Glomerular visceral epithelial cell (primary cell): ENCODE data around the gene LRMDA.

Experiments used
- DNase-seq: peaks from one replicate; pipeline ENCODE4 v3.0.0-alpha.2; 2016; ENCODE audit errors: extremely low spot score

Gene LRMDA

GRCh38 chr10:76396134-76396533 is 964.7 kb downstream of the LRMDA start:
- DNase-seq, result no peak

DNA sequence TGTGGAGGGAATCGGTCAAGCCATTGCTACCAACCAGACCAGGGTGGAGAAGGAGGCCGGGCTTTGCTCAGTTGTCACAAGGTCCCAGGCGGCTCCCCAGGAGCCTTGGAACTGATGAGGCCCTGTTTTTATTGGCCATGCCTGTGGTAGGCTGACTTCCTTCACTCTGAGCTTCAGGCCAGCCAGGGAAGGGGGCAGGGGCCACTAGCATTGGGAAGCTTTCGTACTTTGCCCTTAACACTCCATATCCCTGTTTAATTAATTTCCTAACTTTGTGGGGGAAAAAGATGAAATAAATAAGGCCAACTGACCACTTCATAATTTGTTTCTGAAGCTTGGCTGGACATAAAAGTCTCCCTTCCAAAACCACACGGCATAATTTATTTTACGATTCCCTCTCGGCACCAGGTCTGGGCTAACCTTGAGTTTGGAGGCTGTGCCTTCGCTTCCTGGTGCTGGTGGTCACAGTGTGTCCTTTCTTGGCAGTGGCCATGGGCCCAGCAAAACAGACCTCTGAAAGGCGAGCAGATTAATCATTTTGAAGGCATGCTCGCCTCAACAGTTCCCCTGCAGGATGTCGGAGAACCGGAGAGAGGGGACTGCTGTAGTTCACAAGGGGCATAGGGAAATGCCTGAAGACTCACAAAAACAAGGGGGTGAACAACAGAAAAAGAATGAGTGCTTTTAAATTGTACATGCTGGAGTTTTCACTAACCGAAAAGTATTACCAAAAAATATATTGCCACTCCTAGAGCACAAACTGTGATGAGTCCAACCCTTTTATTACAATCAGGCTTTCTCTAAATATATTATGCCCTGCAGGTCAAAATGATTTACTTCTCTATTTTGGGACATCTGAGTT is 966.0 kb downstream of the LRMDA start:
- DNase-seq, result no peak

GRCh38 chr10:76398043-76398710 is 966.8 kb downstream of the LRMDA start:
- DNase-seq, result no peak

DNA sequence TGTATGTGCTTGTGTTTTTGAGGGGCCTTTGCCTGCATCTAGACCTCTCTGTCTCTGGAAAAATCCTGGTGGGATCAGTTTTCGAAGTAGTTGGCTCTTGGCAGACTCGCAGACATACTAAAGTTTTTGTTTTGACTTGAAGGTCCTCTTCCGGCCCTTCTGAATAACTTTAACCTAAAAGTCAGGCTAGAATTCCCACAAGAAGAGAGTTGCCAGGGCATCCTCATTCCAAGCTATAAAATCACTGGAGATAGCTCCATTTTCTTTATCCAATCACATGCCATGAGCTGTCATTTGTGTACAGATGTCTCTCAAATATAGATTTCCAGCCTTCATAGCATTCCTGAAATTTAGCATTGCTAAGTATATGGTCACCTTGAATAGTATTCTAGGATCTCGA is 967.8 kb downstream of the LRMDA start:
- DNase-seq, result no peak

DNA sequence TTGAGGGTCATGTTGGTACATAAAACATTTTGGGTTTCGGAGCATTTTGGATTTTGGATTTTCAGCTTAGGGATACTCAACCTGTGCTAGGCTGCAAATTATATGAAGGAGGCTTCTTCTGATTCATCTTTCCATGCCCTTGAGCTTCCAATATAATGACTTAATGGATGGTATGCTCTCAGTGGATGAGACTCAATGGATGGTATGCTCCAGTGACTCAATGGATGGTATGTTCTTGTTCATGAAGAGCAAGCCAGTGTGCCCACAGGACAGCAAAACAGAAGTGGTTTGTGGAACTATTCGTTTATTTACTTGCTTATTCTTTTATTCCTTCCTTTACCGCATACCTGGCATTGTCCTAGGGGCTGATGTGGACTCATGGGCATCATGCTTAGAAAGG is 969.6 kb downstream of the LRMDA start:
- DNase-seq, result no peak

GRCh38 chr10:76403912-76404311 is 972.5 kb downstream of the LRMDA start:
- no peak for DNase-seq

DNA sequence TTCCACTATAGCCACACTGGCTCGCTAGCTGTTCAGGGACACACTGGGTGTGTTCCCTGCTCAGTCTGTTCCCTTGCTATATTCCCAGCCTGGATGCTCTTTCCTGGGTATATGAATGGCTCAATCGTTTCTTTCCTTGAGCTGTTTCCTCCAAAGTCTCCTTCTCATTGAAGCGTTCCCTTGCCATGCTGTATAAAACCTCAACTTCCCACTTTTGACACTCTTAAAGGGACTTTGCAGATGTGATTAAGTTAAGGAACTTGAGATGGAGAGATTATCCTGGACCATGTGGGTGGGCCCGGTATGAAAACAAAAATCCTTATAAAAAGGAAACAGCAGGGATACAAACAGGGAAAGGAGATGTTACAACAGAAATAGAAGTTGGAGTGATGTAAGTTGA is 973.1 kb downstream of the LRMDA start:
- DNase-seq, result no peak

DNA sequence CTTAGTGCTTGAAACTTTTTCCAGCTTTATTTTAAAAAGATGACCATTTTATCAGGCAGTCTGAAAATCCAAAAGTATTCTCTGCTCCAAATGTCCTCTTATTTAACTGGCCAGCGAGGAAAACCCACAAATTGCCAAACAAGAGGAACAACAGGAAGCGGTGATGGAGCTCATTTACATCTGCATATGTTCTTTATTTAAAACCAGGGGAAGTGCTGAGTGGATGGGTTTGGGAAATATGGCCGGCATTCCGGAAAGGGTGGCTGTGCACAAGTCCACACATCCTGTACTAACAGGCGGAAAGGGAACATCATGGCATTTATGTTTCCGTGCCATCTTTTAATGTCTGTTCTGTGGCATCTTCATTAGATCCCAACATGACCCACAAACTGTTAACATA is 974.5 kb downstream of the LRMDA start:
- DNase-seq, result no peak

- DNase-seq, result no peak
These were observed 977.2 kb downstream of the LRMDA start for GRCh38 chr10:76408646-76409045.

DNA sequence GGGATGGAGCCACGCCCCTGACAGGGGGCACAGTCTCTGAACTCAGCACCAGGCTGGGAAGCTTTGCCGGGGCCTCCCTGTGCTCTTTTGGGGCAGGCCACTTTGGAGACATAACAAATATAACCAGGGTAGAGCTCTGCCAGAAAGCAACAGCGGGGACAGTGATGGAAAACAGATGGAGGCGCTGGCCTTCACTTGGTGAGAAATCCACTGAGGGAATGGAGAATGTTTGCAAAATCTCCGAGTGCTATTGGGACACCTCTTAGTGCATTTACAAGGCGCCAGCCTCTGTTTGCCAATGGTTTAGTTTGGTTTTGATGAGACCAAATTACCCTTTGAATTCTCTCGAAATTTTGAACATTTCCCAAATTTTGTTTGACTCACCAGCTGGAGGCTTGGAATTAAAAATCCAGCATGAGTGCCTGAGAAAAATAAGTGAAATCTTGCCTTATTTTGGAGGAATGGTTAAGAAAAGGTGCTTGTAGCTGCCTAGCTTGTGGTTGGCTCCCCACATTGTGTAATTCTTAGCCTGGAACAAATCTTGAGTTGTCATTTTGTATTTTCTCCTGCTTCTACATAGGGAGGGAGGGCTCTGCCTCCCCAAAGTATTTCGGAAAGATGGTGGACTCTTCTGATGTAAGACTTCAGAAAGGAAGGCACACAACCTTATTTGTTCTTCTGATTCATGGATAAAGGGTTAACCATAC is 980.5 kb downstream of the LRMDA start:
- DNase-seq, result no peak

DNA sequence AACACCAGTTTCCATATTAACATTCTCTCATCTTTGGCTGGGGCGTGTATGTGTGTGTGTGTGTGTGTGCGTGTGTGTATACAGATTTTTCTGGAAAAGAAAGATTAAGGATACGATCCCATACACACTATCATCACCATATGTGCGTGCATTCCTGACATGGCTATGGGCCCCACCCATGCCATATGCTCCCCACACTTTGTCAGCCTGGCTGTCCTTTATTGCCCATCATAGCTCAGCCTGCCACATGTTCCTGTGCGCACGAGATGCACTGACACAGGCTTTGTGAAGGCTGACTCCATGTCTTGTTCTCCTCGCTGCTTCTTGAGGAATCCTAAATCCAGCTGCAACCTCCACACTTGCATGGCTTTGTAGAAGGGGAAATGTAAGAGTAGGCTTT is 984.1 kb downstream of the LRMDA start:
- DNase-seq, result no peak

- DNase-seq, result no peak
These were observed 985.2 kb downstream of the LRMDA start for GRCh38 chr10:76416642-76417041.

DNA sequence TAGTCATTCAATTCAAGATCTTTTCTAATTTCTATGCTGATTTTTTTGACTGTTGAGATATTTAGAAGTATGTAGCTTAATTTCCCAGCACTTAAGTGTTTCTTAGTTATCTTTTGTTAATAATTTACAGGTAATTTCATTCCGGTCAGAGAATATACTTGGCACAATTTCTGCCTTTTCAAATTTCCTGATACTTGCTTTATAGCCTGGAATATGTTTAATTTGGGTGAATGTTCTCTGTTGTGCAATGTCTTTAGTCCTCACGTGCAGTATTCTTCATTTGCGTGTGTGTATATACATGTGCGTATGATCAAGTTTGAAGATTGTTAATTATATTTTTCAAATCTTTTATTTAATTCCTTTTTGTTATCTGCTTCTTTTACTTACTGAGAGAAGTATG is 989.3 kb downstream of the LRMDA start:
- no peak for DNase-seq

DNA sequence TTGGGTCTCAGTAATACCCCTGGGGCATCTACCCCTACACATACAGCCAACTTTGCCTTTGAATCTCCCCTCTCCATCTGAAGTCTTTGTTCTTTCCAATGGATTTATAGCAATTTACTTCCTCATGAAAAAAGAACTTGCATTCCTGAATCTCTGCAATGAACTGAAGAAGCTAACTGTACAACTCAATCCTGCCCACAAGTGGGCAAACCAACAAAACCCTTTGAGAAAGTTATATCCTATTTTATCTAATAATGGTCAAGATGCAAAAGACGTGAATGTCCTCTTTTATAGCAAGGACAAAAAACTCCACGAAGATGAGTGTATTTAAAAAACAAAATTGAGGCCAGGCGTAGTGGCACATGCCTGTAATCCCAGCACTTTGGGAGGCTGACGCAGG is 991.3 kb downstream of the LRMDA start:
- no peak for DNase-seq

- peak; percentile 88 for DNase-seq
These were observed 997.3 kb downstream of the LRMDA start for GRCh38 chr10:76428551-76429367.

DNA sequence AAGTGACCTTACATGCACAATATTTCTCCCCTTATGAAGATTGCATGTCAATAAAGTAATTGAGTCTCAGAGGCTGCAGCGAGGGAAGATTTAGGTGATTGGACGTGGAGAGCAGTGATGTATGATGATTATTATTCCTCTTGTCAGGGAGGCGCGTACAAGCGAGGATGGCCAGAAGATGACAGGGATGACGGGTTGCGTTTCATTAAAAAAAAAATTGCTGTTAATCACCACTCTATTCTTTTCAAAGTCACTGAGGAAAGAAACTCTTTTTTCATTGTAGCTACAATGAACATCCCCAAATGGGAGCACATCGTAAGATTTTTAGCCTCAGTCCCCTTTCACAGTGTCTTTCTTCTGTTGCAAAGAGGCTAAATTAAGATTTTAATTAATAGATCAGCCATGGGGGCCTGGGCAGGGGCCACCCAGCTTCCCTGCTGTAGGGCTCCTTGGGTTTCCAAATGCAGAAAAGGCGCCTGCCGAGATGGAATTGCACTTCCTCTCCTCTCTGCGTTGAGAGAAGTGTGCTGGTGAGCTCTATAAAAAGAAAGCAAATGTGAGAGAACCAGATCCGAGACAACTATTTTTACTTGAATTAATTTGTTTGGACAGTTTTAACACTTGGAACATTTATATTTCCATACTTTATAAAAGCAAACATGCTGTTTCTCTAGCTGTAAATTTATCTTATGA is 998.1 kb downstream of the LRMDA start:
- no peak for DNase-seq

GRCh38 chr10:76430061-76430645 is 998.7 kb downstream of the LRMDA start:
- no peak for DNase-seq

GRCh38 chr10:76432016-76433012 is 1000.9 kb downstream of the LRMDA start:
- peak; percentile 71 for DNase-seq

DNA sequence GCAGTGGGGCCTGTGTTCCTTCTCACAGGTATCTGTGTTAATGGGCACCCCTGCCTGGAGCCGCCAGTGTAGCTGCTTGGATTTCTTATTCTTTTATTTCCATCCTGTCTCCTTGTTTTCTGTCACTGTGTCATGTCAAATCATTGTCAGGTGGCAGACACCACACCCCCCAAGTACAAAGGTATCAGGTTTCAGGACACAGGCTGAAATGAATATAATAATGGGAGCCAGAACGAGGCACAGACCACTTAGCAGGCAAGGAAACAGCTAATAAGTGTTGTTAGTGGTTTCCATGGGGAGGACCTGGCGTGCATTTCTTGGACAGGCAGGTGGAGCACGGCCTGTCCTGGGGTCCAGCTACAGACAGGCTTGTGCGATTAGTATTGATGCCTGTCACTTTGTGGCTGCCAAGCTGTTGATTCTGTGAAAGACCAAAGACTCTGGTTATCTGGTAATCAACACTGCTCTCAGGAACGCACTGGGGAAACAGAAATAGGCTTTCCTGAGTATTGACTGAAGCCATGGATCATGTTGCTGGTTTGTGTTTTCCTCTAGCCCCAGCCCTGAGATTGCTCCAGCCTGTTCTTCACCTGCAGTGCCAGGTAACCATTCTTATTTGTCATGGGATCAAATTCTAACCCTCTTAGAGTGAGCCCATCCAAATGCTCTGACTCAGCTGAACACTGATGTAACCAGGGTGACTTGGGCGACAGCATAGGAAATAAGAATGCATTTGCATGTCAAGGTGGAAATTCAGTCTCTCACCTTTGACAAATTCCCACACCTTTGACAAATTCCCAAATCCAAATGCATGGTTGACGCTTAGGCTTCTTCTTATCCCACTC is 1002.0 kb downstream of the LRMDA start:
- no peak for DNase-seq
